ENCODE results near the gene PPIE.
"Not testable (repeated sequence)": the region's sequence is repeated elsewhere in the genome, so short reads cannot be mapped to it uniquely, and the experiment has no call there.

PPIE gene

DNA sequence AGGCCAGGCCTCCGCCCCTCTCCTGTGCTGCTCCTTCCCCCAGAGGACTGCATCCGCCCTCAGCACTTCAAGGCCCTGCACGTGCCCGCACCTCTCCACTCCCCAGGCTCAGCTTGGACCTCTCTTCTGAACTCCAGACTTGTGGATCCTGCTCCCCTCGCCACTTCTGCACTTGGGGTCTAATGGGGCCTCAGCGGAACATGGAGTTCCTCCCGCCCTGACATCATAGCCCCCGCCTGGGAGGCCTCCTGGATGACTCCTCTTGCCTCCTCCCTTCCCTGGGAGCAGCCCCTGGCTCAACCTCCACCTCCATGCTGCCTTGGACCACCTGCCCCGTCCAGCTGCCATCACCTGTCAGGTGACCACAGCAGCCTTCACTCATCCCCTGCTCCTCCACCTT, 22.3 kb downstream of the PPIE start:
- Histone ChIP-seq H3K27me3 (ENCODE audit: insufficient read depth, low read length, poor library complexity) (no peaks in the 10 kb centered on the region), H3K36me3 (ENCODE audit: control insufficient read depth, insufficient read depth, low read length) (no peaks in the 10 kb centered on the region), H3K79me1 (ENCODE audit: low read length) (no peaks in the 10 kb centered on the region), H2BK15ac (replicated peaks; ENCODE audit: low read depth) (no peak overlapping the region), H2AK5ac (ENCODE audit: low read length) (no peak overlapping the region), H4K5ac (ENCODE audit: low read length) (no peak overlapping the region), H3K18ac (ENCODE audit: low read length) (no peak overlapping the region), H3K9ac (ENCODE audit: low read length) (no peak overlapping the region), H2BK120ac (ENCODE audit: low read depth, low read length) (no peak overlapping the region), H3K27ac (ENCODE audit: low read depth, low read length) (no peak overlapping the region), H3K4ac (ENCODE audit: low read depth, low read length) (no peak overlapping the region), H3K56ac (ENCODE audit: low read length) (no peak overlapping the region), H3K4me3 (ENCODE audit: low read length) (no peak overlapping the region), H3K79me2 (ENCODE audit: control insufficient read depth, insufficient read depth, low read length) (no peaks in the 10 kb centered on the region), H3K4me2 (ENCODE audit: low read length) (no peak overlapping the region), H2BK5ac (ENCODE audit: low read length) (no peak overlapping the region), H3K23ac (ENCODE audit: low read length) (no peak overlapping the region), H4K8ac (ENCODE audit: low read depth, low read length) (no peak overlapping the region), H3K4me1 (ENCODE audit: control insufficient read depth, low read depth, low read length) (no peaks in the 10 kb centered on the region)
- no CpG with 5 or more reads among the region's 9 CpGs for WGBS (ENCODE audit: extremely low coverage, insufficient coverage, low lambda C conversion rate)
- DNase-seq: no peak

DNA sequence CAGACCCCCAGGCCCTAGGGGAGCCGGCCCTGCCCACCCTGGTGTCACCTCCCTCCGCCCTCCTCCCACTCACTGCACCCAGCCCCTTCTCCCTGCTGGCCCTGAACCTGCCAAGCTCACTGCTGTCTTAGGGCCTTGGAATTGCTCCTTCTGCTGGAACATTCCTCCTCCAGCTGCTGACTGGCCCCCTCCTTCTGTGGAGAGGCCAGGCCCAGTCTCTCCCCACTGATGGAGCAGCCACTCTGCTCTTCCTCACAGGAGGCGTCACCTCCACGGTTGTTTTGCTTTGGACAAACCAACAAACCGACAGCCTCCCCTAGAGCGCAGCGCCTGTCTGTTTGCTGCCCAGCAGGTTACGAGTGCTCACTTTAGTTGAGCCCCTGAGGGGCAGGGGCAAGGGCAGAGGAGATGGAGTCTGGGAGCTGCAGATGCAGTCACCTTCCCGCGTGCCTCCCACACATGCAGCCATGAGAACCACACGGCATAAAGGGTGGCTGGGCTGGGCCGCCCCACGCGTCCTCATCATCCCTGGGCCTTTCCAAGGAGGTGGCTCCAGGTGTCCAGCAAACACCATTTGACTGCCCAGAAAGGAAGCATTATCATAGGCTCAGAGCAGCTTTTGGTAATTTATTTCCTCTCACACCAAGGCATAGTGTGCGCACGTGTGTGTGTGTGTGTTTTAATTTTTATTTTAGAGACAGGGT, 23.0 kb downstream of the PPIE start:
- Histone ChIP-seq H3K23ac (ENCODE audit: low read length) (no peak overlapping the region), H4K5ac (ENCODE audit: low read length) (no peak overlapping the region), H3K18ac (ENCODE audit: low read length) (no peak overlapping the region), H3K36me3 (ENCODE audit: control insufficient read depth, insufficient read depth, low read length) (no peaks in the 10 kb centered on the region), H3K56ac (ENCODE audit: low read length) (no peak overlapping the region), H2BK120ac (ENCODE audit: low read depth, low read length) (no peak overlapping the region), H3K27ac (ENCODE audit: low read depth, low read length) (no peak overlapping the region), H2BK5ac (ENCODE audit: low read length) (no peak overlapping the region), H3K79me2 (ENCODE audit: control insufficient read depth, insufficient read depth, low read length) (no peaks in the 10 kb centered on the region), H3K4ac (ENCODE audit: low read depth, low read length) (no peak overlapping the region), H3K79me1 (ENCODE audit: low read length) (no peaks in the 10 kb centered on the region), H4K8ac (ENCODE audit: low read depth, low read length) (no peak overlapping the region), H2BK15ac (replicated peaks; ENCODE audit: low read depth) (no peak overlapping the region), H3K27me3 (ENCODE audit: insufficient read depth, low read length, poor library complexity) (no peaks in the 10 kb centered on the region), H3K9ac (ENCODE audit: low read length) (no peak overlapping the region), H3K4me2 (ENCODE audit: low read length) (no peak overlapping the region), H3K4me1 (ENCODE audit: control insufficient read depth, low read depth, low read length) (no peaks in the 10 kb centered on the region), H3K4me3 (ENCODE audit: low read length) (no peak overlapping the region), H2AK5ac (ENCODE audit: low read length) (no peak overlapping the region)
- no peak for DNase-seq
- WGBS (ENCODE audit: extremely low coverage, insufficient coverage, low lambda C conversion rate): no CpG with 5 or more reads among the region's 16 CpGs

- no peak overlapping the region for H3K4ac ChIP-seq (ENCODE audit: low read depth, low read length)
- WGBS (ENCODE audit: extremely low coverage, insufficient coverage, low lambda C conversion rate): no CpG with 5 or more reads among the region's 30 CpGs
- no peak for DNase-seq
Measured at GRCh38 chr1:39762550-39763540, 24.2 kb downstream of the PPIE start.

DNA sequence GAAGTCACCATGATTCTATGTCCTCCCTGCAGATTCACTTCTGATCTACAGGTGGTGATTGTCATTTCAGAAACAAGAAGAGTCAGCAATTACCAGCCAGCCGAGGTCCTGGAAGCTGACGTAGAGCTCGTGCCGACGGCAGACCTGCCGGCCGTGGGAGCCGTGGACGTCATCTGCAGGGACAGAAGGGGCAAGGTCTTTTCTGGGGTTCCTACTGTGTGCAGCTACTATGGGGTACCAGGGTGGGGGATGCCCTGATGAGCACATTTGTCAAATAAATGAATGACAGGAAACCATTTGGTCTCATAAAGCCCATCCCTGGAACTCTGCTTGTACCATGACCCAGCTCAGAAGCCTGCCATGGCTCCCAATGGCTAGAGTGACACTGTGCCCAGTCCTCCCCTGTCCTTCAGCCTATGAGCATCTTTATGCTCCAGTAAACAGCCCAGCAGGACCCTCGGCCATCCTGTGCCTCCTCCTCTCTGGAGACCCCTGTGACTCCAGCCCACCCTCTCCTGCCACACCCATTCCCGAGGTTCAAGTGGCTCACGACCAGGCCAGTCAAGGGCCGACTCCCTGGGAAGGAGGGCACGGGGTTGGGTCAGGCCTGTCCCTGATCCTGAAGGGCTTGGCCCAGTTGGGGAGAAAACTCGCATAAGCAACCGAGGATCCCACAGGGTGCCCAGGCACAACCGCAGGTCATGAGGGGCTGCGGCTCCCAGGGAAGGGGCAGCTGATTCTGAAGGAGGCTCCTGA, 25.1 kb downstream of the PPIE start:
- WGBS (ENCODE audit: extremely low coverage, insufficient coverage, low lambda C conversion rate): no CpG with 5 or more reads among the region's 18 CpGs
- H3K4me2 ChIP-seq (ENCODE audit: low read length); H3K23ac ChIP-seq (ENCODE audit: low read length); H2BK15ac ChIP-seq (replicated peaks; ENCODE audit: low read depth); H3K4me1 ChIP-seq (ENCODE audit: control insufficient read depth, low read depth, low read length); H3K79me2 ChIP-seq (ENCODE audit: control insufficient read depth, insufficient read depth, low read length); H2BK120ac ChIP-seq (ENCODE audit: low read depth, low read length); H2BK5ac ChIP-seq (ENCODE audit: low read length); H3K9ac ChIP-seq (ENCODE audit: low read length); H3K4ac ChIP-seq (ENCODE audit: low read depth, low read length); H3K4me3 ChIP-seq (ENCODE audit: low read length); H4K5ac ChIP-seq (ENCODE audit: low read length); H3K27me3 ChIP-seq (ENCODE audit: insufficient read depth, low read length, poor library complexity); DNase-seq; H3K36me3 ChIP-seq (ENCODE audit: control insufficient read depth, insufficient read depth, low read length); H2AK5ac ChIP-seq (ENCODE audit: low read length); H3K56ac ChIP-seq (ENCODE audit: low read length); H3K27ac ChIP-seq (ENCODE audit: low read depth, low read length); H3K18ac ChIP-seq (ENCODE audit: low read length); H4K8ac ChIP-seq (ENCODE audit: low read depth, low read length); H3K79me1 ChIP-seq (ENCODE audit: low read length): not testable (repeated sequence)

More at GRCh38 chr1:39762550-39763540, 24.2 kb downstream of the PPIE start:
- Histone ChIP-seq H3K23ac (ENCODE audit: low read length) (no peak overlapping the region), H2AK5ac (ENCODE audit: low read length) (no peak overlapping the region), H3K4me3 (ENCODE audit: low read length) (no peak overlapping the region), H3K27me3 (ENCODE audit: insufficient read depth, low read length, poor library complexity) (no peaks in the 10 kb centered on the region), H3K36me3 (ENCODE audit: control insufficient read depth, insufficient read depth, low read length) (no peaks in the 10 kb centered on the region), H3K27ac (ENCODE audit: low read depth, low read length) (no peak overlapping the region), H3K79me1 (ENCODE audit: low read length) (no peaks in the 10 kb centered on the region), H2BK120ac (ENCODE audit: low read depth, low read length) (no peak overlapping the region), H4K5ac (ENCODE audit: low read length) (no peak overlapping the region), H3K18ac (ENCODE audit: low read length) (no peak overlapping the region), H3K4me2 (ENCODE audit: low read length) (no peak overlapping the region), H4K8ac (ENCODE audit: low read depth, low read length) (no peak overlapping the region), H3K9ac (ENCODE audit: low read length) (no peak overlapping the region), H2BK15ac (replicated peaks; ENCODE audit: low read depth) (no peak overlapping the region), H3K79me2 (ENCODE audit: control insufficient read depth, insufficient read depth, low read length) (no peaks in the 10 kb centered on the region), H3K4me1 (ENCODE audit: control insufficient read depth, low read depth, low read length) (no peaks in the 10 kb centered on the region), H3K56ac (ENCODE audit: low read length) (no peak overlapping the region), H2BK5ac (ENCODE audit: low read length) (no peak overlapping the region)

DNA sequence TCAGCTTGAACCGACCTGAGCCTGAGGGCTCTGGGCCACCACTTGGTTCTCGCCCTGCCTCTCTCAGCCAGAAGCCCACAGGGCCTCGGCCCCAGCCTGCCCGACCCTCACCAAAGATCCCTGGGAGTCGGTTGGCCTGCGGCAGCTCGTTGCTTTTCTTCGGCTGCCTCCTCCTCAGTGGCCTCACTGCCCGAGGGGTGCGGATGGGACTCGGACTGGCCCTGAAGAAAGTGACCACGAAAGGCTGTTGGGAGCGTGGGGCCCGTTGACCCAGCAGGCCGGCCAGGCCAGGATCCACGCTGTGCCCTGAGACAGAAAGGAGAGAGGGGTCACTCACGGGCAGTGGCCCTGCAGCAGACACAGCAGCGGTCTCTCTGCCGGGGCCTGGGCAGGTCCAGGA, 25.8 kb downstream of the PPIE start:
- H3K56ac ChIP-seq (ENCODE audit: low read length); H2BK120ac ChIP-seq (ENCODE audit: low read depth, low read length); H2BK15ac ChIP-seq (replicated peaks; ENCODE audit: low read depth); H3K4me1 ChIP-seq (ENCODE audit: control insufficient read depth, low read depth, low read length); H4K8ac ChIP-seq (ENCODE audit: low read depth, low read length); H4K5ac ChIP-seq (ENCODE audit: low read length); H3K79me1 ChIP-seq (ENCODE audit: low read length); H3K36me3 ChIP-seq (ENCODE audit: control insufficient read depth, insufficient read depth, low read length); H3K79me2 ChIP-seq (ENCODE audit: control insufficient read depth, insufficient read depth, low read length); H3K4me3 ChIP-seq (ENCODE audit: low read length); H3K23ac ChIP-seq (ENCODE audit: low read length); H2AK5ac ChIP-seq (ENCODE audit: low read length); H2BK5ac ChIP-seq (ENCODE audit: low read length); H3K27me3 ChIP-seq (ENCODE audit: insufficient read depth, low read length, poor library complexity); DNase-seq; H3K4me2 ChIP-seq (ENCODE audit: low read length); H3K27ac ChIP-seq (ENCODE audit: low read depth, low read length); H3K9ac ChIP-seq (ENCODE audit: low read length); H3K18ac ChIP-seq (ENCODE audit: low read length); H3K4ac ChIP-seq (ENCODE audit: low read depth, low read length): not testable (repeated sequence)
- no CpG with 5 or more reads among the region's 19 CpGs for WGBS (ENCODE audit: extremely low coverage, insufficient coverage, low lambda C conversion rate)
